WERI-Rb-1 (cell line): ENCODE results near the gene SAMD11.
"Not testable (repeated sequence)": the region's sequence is repeated elsewhere in the genome, so short reads cannot be mapped to it uniquely, and the experiment has no call there.

Source experiments
- DNase-seq: peaks from one replicate; pipeline ENCODE4 v3.0.0-alpha.2; 2020
- H3K27ac ChIP-seq: fragments of 250-450 bp; sonication (Bioruptor Pico); 2 replicates; pipeline ENCODE4 v1.5.1; 2020; ENCODE audit warnings: mild to moderate bottlenecking, moderate library complexity
- H3K27me3 ChIP-seq: fragments of 250-450 bp; sonication (Bioruptor Pico); 2 replicates; pipeline ENCODE4 v1.5.1; 2021; ENCODE audit warnings: mild to moderate bottlenecking, low read depth, moderate library complexity; ENCODE audit not compliant: insufficient read depth, severe bottlenecking
- H3K36me3 ChIP-seq: fragments of 250-450 bp; sonication (Bioruptor Pico); 2 replicates; pipeline ENCODE4 v1.5.1; 2020; ENCODE audit warnings: mild to moderate bottlenecking, moderate library complexity
- H3K4me3 ChIP-seq: 2 replicates; pipeline ENCODE4 v1.5.1; 2011; ENCODE audit warnings: low read depth, mild to moderate bottlenecking, control low read depth, low read length
- H3K9me3 ChIP-seq: fragments of 250-450 bp; sonication (Bioruptor Pico); 2 replicates; pipeline ENCODE4 v1.5.1; 2021; ENCODE audit warnings: mild to moderate bottlenecking, moderate library complexity; ENCODE audit not compliant: severe bottlenecking
- TF ChIP-seq, protein P1 (sequence below): IDR thresholded peaks from 2 replicates; pipeline ENCODE4 v1.5.1; 2011; ENCODE audit warnings: low read depth, mild to moderate bottlenecking, control low read depth, inconsistent platforms, low read length

The SAMD11 gene, protein sequence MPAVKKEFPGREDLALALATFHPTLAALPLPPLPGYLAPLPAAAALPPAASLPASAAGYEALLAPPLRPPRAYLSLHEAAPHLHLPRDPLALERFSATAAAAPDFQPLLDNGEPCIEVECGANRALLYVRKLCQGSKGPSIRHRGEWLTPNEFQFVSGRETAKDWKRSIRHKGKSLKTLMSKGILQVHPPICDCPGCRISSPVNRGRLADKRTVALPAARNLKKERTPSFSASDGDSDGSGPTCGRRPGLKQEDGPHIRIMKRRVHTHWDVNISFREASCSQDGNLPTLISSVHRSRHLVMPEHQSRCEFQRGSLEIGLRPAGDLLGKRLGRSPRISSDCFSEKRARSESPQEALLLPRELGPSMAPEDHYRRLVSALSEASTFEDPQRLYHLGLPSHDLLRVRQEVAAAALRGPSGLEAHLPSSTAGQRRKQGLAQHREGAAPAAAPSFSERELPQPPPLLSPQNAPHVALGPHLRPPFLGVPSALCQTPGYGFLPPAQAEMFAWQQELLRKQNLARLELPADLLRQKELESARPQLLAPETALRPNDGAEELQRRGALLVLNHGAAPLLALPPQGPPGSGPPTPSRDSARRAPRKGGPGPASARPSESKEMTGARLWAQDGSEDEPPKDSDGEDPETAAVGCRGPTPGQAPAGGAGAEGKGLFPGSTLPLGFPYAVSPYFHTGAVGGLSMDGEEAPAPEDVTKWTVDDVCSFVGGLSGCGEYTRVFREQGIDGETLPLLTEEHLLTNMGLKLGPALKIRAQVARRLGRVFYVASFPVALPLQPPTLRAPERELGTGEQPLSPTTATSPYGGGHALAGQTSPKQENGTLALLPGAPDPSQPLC

DNA sequence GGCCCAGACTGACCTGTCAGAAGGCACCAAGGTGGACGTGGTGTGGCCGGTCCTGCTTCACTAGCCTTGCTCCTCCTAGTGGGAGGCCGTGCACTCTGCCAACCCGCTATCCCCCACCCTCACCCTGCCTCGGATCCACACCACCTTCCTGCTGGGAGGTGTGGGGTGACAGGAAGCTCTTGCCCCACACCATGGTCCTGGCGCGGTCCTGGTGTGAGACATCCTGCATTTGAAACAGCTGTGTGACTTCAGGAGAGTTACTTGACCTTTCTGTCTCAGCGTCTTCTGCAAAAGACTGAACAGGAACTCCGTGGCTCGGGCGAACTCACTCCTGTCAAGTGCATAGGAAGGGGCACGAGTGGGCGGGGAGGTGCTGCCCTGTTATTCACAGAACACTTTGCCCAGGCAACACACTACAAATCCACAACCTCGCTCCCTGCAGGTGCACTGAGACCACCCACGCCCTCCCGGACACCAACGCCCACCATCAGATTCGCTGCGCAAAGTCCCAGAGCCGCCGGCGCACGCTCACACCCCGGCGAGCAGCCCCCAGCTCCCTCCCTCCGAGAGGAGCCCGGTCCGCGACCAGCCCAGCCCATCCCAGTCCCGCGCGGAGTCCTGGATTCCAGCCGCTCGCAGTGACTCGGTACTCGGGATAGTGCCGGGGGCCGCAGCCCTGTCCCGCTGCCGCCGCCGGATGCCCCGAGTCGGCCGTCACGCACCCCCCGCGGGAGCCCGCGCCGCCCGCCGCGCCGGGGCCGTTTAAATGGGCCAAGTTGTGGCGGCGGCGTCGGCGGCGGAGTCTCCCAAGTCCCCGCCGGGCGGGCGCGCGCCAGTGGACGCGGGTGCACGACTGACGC is at the start of gene SAMD11:
SAMD11 (plus strand) TSS at position 793 of the 860 bp plus-strand sequence. CDS start 509 bp downstream, outside the sequence.
- peak; percentile 90 for DNase-seq

DNA sequence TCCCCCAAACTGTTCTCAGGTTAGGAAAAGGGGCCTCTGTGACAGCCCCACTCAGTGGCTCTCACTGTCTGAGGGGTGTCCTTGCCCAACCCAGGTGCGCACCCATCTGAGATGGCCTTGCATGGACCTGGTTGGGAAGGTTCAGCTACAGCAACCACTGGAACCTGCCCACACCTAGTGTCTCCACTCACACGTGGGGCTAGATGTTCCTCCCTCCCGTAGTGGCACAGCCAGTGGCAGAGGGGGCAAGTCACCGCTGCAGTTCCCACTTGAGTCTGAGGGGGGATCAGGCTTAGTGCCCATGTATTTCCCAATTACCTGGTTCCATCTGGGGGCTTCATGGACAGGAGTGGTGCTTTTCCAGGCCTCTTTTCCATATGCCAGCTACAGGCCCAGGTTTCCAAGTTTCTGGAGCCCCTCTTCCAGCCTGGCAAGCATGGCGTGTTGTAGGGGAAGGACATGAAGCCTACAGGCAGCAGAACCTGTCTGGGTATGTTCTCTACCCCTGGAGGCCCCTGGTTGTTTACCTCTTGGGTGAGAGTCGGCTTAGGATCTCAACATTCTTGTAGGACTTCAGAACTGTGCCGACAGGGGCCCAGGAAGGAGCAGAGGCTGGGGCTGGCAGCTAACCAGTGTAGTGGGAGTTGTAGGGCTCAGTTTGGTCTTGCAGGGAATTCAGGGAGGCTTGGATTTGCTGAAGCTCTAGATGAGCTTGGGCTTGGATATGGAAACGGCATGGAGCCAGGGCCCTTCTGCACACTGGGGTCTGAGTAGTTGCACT is 47.1 kb upstream of the SAMD11 start:
- DNase-seq, H3K27ac ChIP-seq, H3K9me3 ChIP-seq, H3K36me3 ChIP-seq, H3K27me3 ChIP-seq, H3K4me3 ChIP-seq: not testable (repeated sequence)

More for the DNA sequence above, at the start of gene SAMD11:
- Histone ChIP-seq H3K4me3 (peak within 1 kb of the TSS; percentile 78), H3K9me3 (no peaks in the 10 kb centered on the region), H3K36me3 (peaks cover 12% of the 10 kb centered on the region), H3K27ac (peak within 1 kb of the TSS; percentile 68), H3K27me3 (no peaks in the 10 kb centered on the region)
- TF ChIP-seq, protein P1, sequence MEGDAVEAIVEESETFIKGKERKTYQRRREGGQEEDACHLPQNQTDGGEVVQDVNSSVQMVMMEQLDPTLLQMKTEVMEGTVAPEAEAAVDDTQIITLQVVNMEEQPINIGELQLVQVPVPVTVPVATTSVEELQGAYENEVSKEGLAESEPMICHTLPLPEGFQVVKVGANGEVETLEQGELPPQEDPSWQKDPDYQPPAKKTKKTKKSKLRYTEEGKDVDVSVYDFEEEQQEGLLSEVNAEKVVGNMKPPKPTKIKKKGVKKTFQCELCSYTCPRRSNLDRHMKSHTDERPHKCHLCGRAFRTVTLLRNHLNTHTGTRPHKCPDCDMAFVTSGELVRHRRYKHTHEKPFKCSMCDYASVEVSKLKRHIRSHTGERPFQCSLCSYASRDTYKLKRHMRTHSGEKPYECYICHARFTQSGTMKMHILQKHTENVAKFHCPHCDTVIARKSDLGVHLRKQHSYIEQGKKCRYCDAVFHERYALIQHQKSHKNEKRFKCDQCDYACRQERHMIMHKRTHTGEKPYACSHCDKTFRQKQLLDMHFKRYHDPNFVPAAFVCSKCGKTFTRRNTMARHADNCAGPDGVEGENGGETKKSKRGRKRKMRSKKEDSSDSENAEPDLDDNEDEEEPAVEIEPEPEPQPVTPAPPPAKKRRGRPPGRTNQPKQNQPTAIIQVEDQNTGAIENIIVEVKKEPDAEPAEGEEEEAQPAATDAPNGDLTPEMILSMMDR, result peak; percentile 56

DNA sequence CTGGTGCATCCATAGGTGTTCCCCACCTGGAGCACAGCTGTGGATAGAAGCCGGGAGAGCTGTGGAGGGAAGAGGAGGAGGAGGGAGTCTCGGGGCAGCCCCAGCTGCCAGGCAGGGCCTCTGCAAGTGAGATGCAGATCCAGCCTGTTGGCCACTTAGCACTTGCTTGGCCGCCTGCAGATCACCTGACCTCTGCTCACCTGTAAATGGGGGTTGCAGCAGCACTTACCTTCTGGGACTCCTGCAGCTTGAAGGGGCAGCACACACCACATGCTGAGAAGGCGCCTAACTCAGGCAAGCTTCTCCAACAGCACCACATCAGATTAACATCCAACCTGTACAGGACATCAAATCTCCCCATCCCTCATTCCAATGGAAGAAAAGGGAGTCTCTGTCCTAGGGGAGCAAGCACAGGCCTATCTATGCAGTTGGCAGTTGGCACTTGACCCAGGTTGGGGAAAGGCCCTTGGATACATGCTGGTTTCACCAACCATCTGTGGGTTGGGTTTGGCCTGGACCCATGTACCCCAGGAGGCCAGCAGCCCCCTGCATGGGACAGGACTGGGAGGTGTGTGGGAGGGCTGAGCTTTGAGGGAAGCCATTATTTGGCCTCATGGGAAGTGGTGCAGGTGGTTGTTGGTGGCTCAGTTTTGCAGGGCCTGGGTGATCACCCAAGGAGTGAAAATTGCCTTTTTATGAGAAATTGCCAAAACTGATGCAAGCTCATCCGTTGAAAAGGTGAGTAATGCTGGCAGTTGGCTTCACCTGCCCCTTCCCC is 46.3 kb upstream of the SAMD11 start:
- H3K36me3 ChIP-seq, H3K27ac ChIP-seq, DNase-seq, H3K27me3 ChIP-seq, H3K4me3 ChIP-seq, H3K9me3 ChIP-seq: not testable (repeated sequence)

DNA sequence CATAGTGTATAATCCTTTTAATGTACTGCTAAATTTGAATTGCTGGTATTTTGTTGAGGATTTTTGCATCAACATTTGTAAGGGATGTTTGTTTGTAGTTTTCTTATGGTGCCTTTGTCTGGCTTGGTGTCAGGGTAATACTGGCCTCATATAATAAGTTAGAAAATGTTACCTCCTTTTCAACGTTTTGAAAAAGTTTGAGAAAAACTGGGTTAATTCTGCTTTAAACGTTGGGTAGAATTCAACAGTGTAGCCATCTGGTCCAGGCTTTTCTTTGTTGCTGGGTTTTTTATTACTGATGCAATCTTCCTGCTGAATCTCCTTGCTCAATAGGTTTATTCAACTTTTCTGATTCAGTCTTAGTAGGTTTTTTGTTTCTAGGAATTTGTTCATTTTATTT is 43.2 kb upstream of the SAMD11 start:
- H3K27ac ChIP-seq, H3K36me3 ChIP-seq, DNase-seq, H3K9me3 ChIP-seq, H3K27me3 ChIP-seq, H3K4me3 ChIP-seq: not testable (repeated sequence)

DNA sequence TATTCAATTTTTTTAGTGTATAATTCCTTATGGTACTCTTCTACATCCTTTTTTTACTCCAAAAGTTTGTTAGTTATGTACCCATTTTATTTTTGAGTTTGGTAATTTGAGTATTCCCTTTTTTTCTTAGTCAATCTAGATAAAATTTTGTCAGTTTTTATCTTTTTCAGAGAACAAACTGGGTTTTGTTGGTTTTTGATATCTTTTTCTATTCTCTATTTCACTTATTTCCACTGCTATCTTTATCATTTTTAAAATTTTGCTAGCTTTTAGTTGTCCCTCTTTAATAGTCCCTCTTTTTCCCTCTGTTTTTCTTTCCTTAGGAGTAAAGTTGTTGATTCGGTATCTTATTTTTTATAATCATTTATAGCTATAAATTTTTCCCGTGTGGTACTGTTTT is 42.8 kb upstream of the SAMD11 start:
- not testable (repeated sequence) for H3K27me3 ChIP-seq, H3K4me3 ChIP-seq, DNase-seq, H3K27ac ChIP-seq, H3K36me3 ChIP-seq, H3K9me3 ChIP-seq

DNA sequence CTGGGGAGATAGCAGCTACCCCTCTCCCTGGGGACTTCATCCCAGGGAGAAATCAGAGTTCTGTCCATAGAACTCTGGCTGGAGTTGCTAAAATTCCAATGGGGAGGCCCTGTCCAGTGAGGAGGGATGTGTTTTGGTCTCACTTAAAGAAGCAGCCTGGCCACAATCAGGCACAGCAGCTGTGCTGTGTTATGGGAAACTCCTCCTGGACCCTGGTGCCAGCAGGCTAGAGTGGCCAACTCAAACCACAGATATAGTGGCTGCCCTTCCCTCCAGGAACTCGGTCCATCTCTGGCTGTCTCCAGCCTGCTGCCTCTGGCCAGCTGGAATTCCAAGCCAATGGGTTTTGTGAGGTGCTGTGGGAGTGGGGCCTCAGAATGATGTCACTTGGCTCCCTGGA is 37.4 kb upstream of the SAMD11 start:
- Histone ChIP-seq H3K4me3 (no peak overlapping the region), H3K36me3 (no peaks in the 10 kb centered on the region), H3K27ac (no peak overlapping the region), H3K9me3 (no peaks in the 10 kb centered on the region), H3K27me3 (no peaks in the 10 kb centered on the region)
- DNase-seq, result no peak
- TF ChIP-seq, protein P1, result no peak

DNA sequence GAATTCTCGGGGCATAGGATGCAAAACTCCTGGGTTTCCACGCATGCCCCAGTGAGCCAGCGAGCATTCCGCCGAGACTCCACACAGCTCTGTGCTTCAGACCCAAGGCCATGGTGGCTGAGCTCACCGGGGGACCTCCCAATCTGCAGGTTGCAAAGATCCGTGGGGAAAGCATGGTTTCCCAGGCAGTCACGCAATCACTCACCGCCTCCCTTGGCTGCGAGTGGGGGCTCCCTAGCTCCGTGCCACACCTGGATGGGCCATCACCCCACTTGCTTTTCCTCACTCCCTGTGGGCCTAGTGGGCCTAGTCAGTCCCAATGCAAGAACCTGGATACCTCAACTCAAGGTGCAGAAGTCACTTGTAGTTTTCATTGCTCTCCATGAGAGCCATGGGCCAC is 37.0 kb upstream of the SAMD11 start:
- H3K27ac ChIP-seq, result no peak overlapping the region
- H3K4me3 ChIP-seq, result no peak overlapping the region
- TF ChIP-seq, protein P1, result no peak
- no peaks in the 10 kb centered on the region for H3K9me3 ChIP-seq
- no peak for DNase-seq
- no peaks in the 10 kb centered on the region for H3K27me3 ChIP-seq
- no peaks in the 10 kb centered on the region for H3K36me3 ChIP-seq
